ENCODE measurements around the gene PLK5.

Gene PLK5

DNA sequence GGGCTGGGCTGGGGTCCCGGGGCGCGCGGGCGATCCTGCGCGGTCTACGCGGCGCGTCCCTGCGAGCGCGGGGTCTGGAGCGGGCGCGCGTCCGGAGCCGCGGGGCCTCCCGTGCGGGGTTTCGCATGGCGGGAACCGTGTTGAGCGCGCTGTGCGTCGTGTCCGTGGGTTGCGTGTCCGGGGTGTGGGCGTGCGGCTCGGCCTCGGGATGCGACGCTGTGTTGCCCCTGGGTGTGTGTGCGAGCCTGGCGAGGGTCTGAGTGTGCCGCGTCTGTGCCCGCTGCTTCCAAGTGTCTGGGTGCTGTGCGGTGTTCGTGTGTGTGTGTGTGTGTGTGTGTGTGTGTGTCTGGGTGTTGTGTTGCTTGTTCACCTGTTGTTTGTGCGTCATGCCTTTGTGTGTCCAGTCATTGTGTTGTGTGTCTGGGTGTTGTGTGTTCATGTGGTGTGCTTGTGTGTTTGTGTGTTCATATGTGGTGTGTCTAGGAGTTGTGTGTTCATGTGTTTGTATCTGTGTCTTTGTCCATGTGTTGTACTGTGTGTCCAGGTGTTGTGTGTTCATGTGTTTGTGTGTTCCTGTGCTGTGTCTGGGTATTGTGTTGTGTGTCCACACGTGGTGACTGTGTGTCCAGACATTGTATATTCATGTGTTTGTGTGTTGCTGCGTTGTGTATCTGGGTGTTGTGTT, 552 bp downstream of the PLK5 start:
- Histone ChIP-seq H3K9me3 (no peaks in the 10 kb centered on the region), H3K27me3 (peaks cover 42% of the 10 kb centered on the region), H3K4me3 (ENCODE audit: low read depth, low read length) (no peak overlapping the region), H3K36me3 (no peaks in the 10 kb centered on the region), H3K4me1 (no peaks in the 10 kb centered on the region)
- TF ChIP-seq, protein P1, sequence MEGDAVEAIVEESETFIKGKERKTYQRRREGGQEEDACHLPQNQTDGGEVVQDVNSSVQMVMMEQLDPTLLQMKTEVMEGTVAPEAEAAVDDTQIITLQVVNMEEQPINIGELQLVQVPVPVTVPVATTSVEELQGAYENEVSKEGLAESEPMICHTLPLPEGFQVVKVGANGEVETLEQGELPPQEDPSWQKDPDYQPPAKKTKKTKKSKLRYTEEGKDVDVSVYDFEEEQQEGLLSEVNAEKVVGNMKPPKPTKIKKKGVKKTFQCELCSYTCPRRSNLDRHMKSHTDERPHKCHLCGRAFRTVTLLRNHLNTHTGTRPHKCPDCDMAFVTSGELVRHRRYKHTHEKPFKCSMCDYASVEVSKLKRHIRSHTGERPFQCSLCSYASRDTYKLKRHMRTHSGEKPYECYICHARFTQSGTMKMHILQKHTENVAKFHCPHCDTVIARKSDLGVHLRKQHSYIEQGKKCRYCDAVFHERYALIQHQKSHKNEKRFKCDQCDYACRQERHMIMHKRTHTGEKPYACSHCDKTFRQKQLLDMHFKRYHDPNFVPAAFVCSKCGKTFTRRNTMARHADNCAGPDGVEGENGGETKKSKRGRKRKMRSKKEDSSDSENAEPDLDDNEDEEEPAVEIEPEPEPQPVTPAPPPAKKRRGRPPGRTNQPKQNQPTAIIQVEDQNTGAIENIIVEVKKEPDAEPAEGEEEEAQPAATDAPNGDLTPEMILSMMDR (IDR thresholded peaks at IDR 0.05; ENCODE audit: low read depth, low read length) = no peak
- DNase-seq = no peak

DNA sequence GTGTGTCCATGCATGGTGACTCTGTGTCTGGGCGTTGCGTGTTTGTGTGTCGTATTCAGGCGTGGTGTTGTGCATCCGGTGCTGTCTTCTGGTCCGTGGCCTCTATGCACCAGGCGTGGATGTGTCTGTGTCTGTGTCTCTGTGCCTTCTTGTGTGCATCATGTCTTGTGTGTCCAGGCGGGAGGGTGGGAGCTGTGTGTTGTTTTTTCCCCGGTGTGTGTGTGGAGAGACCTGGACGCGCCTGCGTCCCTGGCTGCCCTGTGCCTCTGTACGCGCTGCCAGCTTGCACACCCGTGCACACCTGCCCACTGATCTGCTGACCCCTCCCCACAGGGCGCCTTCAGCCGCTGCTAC, 1.1 kb downstream of the PLK5 start:
- TF ChIP-seq, protein P1 (IDR thresholded peaks at IDR 0.05; ENCODE audit: low read depth, low read length) = no peak
- no peaks in the 10 kb centered on the region for H3K4me1 ChIP-seq
- no peaks in the 10 kb centered on the region for H3K9me3 ChIP-seq
- peaks cover 47% of the 10 kb centered on the region for H3K27me3 ChIP-seq
- DNase-seq = no peak
- H3K4me3 ChIP-seq (ENCODE audit: low read depth, low read length) = no peak overlapping the region
- no peaks in the 10 kb centered on the region for H3K36me3 ChIP-seq

DNA sequence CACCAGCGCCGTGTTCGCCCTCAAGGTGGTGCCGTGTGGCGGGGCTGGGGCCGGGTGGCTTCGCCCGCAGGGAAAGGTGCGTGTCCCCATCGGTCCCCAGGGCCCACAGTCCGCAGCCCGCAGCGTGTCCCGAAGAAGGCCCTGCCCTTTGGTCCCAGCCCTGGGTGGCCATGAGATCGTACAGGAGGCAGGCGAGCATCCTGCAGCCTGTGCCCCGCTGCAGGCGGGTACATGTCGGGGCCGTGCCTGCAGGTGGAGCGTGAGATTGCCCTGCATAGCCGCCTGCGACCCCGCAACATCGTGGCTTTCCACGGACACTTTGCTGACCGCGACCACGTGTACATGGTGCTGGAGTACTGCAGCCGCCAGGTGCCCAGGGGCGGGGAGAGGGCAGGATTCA, 1.5 kb downstream of the PLK5 start:
- no peak overlapping the region for H3K4me3 ChIP-seq (ENCODE audit: low read depth, low read length)
- TF ChIP-seq, protein P1 (IDR thresholded peaks at IDR 0.05; ENCODE audit: low read depth, low read length) = no peak
- no peaks in the 10 kb centered on the region for H3K4me1 ChIP-seq
- H3K36me3 ChIP-seq = no peaks in the 10 kb centered on the region
- H3K27me3 ChIP-seq = peaks cover 50% of the 10 kb centered on the region
- no peak for DNase-seq
- H3K9me3 ChIP-seq = no peaks in the 10 kb centered on the region

DNA sequence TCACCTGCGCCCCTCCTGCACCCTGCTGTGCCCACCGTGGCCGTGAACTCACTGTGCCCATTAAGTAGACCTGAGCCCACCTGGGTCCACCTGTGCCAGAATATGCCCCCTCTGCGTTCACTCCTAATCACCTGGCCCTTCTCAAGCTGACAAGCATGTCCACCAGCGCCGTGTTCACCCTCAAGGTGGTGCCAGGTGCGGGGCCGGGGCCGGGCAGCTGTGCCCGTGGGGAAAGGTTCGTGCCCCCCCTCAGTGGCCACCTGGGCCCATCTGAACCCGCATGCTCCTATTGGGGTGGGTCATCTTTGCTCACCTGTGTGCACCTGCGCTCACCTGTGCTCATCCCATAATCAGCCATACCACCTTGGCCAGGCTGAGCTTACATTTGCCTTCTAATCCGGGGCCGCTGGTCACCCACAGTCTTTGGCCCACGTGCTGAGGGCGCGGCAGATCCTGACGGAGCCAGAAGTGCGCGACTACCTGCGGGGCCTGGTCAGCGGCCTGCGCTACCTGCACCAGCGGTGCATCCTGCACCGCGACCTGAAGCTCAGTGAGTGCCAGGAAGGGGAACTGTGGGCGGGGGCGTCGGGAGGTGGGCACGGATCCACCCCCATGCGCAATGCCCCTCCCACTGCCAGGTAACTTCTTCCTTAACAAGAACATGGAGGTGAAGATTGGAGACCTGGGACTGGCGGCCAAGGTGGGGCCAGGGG, 2.3 kb downstream of the PLK5 start:
- H3K9me3 ChIP-seq = no peaks in the 10 kb centered on the region
- TF ChIP-seq, protein P1 (IDR thresholded peaks at IDR 0.05; ENCODE audit: low read depth, low read length) = no peak
- no peaks in the 10 kb centered on the region for H3K36me3 ChIP-seq
- no peak overlapping the region for H3K4me3 ChIP-seq (ENCODE audit: low read depth, low read length)
- H3K4me1 ChIP-seq = no peaks in the 10 kb centered on the region
- peaks cover 56% of the 10 kb centered on the region for H3K27me3 ChIP-seq
- no peak for DNase-seq

DNA sequence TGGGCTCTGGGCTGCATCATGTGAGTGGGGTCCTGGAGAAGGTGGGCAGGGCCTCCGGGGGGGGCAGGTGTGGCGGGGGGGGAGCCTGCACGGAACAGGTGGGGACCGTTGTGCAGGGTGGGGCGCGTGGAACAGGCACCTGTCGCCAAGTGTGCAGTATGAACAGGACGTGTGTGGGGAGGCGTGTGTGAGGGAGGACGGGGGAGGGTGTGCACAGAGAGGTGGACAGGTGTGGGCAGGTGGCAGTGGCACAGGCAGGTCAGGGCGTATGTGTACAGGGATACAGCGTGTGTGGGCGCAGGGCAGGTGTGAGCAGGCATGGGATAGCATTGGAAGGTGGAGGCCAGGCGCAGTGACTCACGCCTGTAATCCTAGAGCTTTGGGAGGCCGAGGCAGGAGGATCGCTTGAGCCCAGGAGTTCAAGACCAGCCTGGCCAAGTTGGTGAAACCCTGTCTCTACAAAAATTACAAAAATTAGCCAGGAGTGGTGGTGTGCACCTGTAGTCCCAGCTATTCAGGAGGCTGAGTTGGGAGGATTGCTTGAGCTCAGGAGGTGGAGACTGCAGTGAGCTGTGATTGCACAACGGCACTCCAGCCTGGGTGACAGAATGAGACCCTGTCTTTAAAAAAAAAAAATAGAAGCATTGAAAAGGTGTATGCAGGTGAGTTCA, 3.2 kb downstream of the PLK5 start:
- H3K36me3 ChIP-seq = no peaks in the 10 kb centered on the region
- H3K4me1 ChIP-seq = no peaks in the 10 kb centered on the region
- H3K4me3 ChIP-seq (ENCODE audit: low read depth, low read length) = no peak overlapping the region
- TF ChIP-seq, protein P1 (IDR thresholded peaks at IDR 0.05; ENCODE audit: low read depth, low read length) = no peak
- no peaks in the 10 kb centered on the region for H3K9me3 ChIP-seq
- DNase-seq = no peak
- peaks cover 65% of the 10 kb centered on the region for H3K27me3 ChIP-seq

Data from BE2C (cell line).